Left renal pelvis (tissue), 4 donors: ENCODE data around the gene PROSER3. TPM values are rescaled to one million over a fixed set of nuclear protein-coding genes. Genes with fewer than 3 reads are reported as not detected.
"Not testable (repeated sequence)": the region's sequence is repeated elsewhere in the genome, so short reads cannot be mapped to it uniquely, and the experiment has no call there.

ENCODE experiments used
- DNase-seq, 4 donors: peaks; one replicate each; pipeline ENCODE4 v3.0.0-alpha.2; 2013; ENCODE audit warnings: low read depth in 4 of 4, low spot score in 3 of 4
- polyA plus RNA-seq, 4 donors: library from polyadenylated mRNA; unstranded; fragments of 120-200 nt; gene quantifications; one replicate each; pipeline ENCODE4 v1.2.1, GENCODE V29; 2013; ENCODE audit not compliant: insufficient read length in 4 of 4

The PROSER3 gene
- polyA plus RNA-seq, 4 donors, result 12.8 to 24.3 (median 17.3) TPM

DNA sequence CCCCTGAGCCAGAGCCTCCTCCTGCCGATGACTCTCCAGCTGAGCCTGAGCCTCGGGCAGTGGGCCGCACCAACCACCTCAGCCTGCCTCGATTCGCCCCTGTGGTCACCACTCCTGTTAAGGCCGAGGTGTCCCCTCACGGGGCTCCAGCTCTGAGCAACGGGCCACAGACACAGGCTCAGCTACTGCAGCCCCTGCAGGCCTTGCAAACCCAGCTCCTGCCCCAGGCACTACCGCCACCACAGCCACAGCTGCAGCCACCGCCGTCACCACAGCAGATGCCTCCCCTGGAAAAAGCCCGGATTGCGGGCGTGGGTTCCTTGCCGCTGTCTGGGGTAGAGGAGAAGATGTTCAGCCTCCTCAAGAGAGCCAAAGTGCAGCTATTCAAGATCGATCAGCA is 36.6 kb upstream of the PROSER3 start:
- no peak for DNase-seq

DNA sequence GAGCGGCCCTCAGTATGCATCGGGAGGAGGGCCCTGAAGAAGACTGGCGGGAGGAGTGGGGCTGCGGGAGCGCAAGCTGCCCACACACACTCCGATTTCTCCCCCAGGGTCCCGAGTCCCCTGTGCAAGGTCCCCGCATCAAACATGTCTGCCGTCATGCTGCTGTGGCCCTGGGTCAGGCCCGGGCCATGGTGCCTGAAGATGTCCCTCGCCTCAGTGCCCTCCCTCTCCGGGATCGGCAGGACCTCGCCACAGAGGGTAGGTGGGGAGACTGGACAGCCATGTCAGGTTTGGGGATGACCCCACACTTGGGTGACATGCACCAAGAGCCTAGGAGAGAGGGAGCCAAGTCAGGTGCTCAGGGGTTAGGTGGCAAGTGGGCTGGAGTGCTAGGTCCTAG is 35.5 kb upstream of the PROSER3 start:
- no peak for DNase-seq

DNA sequence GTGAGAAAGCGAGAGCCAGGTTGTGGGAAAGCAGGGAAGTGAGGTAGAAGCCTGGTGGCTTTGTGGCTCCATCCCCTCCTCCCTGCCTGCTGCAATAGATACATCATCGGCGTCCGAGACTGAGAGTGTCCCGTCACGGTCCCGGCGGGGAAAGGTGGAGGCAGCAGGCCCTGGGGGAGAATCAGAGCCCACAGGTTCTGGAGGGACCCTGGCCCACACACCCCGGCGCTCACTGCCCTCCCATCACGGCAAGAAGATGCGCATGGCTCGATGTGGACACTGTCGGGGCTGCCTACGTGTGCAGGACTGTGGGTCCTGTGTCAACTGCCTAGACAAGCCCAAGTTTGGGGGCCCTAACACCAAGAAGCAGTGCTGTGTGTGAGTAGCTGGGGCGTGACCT is 35.1 kb upstream of the PROSER3 start:
- DNase-seq, result no peak

DNA sequence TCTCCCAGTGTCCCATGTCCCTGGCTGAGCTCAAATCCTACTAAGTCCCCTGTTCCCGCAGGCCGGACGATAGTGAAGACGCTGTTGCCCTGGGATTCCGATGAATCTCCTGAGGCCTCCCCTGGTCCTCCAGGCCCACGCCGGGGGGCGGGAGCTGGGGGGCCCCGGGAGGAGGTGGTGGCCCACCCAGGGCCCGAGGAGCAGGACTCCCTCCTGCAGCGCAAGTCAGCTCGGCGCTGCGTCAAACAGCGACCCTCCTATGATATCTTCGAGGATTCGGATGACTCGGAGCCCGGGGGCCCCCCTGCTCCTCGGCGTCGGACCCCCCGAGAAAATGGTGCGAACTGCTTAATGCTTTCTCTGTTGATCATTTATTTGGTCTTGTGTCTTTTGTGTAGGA is 34.3 kb upstream of the PROSER3 start:
- DNase-seq, result no peak

DNA sequence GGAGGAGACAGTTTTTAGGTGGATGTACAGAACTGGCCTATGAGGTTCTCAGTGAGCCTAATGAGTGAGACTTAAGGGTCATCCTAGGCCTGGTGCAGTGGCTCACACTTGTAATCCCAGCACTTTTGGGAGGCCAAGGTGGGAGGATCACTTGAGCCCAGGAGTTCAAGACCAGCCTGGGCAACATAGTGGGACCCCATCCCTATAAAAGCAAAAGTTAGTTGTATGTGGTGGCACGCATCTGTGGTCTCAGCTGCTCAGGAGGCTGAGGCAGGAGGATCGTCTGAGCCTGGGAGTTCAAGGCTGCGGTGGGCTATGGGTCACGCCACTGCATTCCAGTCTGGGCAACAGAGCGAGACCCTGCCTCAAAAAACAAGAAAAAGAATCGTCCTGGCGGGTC is 33.8 kb upstream of the PROSER3 start:
- not testable (repeated sequence) for DNase-seq

DNA sequence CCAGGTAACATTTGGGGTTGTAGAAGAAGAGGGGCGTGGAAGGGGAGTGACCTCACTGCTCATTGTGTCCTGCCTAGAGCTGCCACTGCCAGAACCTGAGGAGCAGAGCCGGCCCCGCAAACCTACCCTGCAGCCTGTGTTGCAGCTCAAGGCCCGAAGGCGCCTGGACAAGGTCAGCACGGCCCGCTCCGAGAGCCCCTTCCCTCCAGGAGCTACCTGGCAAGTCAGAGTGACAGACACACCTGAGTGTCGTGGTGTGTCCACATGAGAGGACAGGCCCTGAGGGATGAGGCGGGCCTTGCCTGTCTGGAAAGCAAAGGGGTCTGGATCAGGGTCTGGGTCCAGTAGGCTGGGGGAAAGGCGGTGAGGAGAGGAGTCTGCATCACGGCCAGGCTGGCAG is 33.4 kb upstream of the PROSER3 start:
- no peak for DNase-seq

DNA sequence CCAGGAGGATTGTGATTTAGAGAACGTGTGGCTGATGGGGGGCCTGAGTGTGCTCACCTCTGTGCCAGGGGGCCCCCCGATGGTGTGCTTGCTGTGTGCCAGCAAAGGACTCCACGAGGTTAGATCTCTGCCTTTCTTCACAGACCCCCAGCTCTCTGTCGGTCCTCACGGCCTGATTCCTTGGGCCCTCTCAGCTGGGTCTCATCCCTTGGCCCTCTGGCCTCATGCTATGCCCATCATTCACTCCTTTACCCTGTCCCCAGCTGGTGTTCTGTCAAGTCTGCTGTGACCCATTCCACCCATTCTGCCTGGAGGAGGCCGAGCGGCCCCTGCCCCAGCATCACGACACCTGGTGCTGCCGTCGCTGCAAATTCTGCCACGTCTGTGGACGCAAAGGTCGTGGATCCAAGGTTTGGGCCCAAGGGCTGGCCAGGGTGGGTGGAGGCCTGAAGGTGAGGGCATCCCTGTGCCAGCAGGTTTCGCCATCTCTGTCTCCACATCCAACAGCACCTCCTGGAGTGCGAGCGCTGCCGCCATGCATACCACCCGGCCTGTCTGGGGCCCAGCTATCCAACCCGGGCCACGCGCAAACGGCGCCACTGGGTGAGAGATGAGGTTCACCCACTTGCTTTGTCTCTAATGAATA is 32.6 kb upstream of the PROSER3 start:
- DNase-seq, result no peak

DNA sequence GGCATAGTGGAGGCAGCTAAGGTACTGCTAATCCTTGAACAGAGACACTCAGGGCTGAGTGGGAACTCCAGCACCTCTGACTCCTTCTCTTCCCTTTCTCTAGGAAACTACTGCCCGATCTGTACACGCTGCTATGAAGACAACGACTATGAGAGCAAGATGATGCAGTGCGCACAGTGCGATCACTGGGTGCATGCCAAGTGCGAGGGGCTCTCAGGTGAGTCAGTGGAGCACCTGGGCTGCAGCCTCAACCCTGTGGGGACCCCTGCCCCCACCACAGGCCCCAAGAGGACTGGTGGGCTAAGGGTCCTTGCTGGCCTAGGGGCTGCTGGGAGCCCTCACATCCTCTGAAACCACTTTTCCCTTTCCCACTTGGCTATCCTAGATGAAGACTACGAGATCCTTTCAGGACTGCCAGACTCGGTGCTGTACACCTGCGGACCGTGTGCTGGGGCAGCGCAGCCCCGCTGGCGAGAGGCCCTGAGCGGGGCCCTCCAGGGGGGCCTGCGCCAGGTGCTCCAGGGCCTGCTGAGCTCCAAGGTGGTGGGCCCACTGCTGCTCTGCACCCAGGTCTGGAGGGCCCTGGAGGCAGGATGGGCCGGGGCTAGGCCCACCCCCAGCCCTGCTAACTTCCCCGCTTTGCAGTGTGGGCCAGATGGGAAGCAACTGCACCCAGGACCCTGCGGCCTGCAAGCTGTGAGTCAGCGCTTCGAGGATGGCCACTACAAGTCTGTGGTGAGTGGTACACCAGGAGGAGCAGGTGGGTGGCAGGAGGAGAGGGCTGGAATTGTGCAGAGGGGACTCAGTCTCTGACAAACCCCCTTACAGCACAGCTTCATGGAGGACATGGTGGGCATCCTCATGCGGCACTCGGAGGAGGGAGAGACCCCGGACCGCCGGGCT is 30.7 kb upstream of the PROSER3 start:
- no peak for DNase-seq

DNA sequence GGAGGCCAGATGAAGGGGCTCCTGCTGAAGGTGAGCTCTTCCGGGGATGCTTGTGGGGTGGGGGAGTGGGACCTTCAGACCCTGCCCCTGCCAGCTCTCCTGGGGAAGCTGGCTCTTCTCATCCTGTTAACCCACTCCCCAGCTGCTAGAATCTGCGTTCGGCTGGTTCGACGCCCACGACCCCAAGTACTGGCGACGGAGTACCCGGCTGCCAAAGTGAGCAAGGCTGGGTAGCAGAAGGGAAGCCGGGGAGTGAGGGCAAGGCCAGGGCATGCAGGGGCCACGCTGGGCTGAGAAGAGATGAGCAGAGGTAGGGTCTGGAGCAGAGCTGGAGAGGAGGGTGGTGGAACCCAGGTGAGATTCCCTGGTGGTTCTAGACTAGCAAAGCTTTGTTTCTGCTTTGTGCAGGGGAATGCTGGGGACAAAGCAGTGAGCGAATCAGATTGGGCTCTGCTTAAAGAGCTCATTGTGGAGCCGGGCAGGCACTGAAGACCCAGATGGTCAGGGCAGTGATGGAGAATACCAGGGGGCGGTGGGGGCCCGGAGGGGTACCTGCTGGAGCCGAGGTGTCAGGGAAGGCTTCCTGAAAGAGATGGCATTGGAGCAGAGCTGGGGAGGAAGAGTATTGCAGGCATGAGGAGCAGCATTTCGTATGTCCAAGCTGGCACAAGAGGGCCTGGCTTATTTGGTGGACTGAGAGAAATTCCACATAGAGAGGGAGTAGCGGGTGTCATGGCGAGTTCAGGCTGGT is 29.8 kb upstream of the PROSER3 start:
- no peak for DNase-seq

DNA sequence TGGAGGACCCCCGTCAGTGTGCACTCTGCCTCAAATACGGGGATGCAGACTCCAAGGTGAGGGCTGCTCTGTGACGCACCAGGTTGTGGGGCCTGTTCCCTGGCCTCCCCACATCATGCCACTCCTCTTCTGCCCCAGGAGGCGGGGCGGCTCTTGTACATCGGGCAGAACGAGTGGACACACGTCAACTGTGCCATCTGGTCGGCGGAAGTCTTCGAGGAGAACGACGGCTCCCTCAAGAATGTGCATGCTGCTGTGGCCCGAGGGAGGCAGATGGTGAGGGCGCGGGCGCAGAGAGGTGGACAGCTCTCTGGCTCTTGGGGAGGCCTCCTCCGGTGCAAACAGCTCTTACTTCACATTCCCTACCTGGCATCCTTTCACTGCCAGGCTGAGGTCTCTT is 29.0 kb upstream of the PROSER3 start:
- DNase-seq, result no peak

DNA sequence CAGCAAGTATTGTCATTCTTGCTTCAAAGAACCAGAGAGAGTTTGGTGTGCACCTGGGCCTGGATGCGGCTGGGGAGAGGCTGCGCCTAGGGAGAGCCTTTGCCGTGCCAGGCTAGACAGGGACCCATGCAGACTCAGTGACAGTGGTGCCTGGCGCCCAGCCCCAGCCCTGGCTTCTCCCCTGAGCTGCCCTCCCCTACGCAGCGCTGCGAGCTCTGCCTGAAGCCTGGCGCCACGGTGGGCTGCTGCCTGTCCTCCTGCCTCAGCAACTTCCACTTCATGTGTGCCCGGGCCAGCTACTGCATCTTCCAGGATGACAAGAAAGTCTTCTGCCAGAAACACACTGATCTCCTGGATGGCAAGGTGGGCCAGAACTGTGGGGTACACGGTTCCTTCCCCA is 28.2 kb upstream of the PROSER3 start:
- DNase-seq, result no peak

DNA sequence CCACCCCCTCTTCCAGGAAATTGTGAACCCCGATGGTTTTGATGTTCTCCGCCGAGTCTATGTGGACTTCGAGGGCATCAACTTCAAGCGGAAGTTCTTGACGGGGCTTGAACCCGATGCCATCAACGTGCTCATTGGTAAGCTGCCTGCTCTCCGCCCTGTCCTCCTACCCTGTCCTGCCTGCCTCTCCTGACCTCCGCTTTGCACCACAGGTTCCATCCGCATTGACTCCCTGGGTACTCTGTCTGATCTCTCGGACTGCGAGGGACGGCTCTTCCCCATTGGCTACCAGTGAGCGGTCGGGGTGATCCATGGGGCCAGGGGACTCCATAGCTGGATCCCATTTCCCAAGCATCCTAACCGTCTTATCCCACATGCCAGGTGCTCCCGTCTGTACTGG is 27.6 kb upstream of the PROSER3 start:
- DNase-seq, result no peak

DNA sequence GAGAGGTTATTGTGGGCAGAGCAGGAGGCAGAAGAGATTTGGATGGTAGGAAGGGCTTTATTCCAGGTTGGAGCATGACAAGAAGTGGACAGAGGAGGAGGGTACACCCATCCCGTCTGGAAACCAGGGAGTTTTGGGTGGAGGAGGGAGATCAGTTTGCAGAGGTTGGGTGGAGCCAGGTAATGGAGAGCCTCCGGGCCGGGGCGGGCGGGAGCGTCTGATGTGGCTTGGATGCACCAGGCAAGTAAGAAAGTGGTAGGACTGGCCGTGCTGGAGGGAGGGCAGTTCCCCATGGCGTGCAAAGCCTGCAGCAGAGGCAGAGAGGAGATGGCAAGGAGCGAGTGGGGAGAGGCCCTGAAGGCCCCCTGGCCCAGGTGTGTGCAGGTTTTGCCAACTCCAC is 26.6 kb upstream of the PROSER3 start:
- DNase-seq, result no peak

DNA sequence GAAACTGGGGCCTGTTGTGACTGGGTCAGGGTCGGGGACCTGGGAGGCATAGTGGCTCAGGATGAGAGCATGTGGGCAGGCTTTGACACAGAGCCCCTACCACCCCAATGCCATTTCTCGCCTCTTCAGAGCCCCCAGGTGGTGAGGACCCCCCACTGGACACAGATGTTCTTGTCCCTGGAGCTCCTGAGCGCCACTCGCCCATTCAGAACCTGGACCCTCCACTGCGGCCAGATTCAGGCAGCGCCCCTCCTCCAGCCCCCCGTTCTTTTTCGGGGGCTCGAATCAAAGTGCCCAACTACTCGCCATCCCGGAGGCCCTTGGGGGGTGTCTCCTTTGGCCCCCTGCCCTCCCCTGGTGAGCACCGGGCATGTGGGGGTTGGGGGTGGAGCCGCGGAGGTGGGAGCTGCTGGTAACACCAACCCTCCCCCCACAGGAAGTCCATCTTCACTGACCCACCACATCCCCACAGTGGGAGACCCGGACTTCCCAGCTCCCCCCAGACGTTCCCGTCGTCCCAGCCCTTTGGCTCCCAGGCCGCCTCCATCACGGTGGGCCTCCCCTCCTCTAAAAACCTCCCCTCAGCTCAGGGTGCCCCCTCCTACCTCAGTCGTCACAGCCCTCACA is 26.1 kb upstream of the PROSER3 start:
- DNase-seq, result no peak

DNA sequence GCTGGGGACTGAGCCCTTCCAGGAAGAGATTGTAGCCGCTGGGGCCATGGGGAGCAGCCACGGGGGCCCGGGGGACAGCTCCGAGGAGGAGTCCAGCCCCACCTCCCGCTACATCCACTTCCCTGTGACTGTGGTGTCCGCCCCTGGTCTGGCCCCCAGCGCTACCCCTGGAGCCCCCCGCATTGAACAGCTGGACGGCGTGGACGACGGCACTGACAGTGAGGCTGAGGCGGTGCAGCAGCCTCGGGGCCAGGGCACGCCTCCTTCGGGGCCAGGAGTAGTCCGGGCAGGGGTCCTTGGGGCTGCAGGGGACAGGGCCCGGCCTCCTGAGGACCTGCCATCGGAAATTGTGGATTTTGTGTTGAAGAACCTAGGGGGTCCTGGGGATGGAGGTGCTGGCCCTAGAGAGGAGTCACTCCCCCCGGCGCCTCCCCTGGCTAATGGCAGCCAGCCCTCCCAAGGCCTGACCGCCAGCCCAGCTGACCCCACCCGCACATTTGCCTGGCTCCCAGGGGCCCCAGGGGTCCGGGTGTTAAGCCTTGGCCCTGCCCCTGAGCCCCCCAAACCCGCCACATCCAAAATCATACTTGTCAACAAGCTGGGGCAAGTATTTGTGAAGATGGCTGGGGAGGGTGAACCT is 25.3 kb upstream of the PROSER3 start:
- DNase-seq, result no peak

DNA sequence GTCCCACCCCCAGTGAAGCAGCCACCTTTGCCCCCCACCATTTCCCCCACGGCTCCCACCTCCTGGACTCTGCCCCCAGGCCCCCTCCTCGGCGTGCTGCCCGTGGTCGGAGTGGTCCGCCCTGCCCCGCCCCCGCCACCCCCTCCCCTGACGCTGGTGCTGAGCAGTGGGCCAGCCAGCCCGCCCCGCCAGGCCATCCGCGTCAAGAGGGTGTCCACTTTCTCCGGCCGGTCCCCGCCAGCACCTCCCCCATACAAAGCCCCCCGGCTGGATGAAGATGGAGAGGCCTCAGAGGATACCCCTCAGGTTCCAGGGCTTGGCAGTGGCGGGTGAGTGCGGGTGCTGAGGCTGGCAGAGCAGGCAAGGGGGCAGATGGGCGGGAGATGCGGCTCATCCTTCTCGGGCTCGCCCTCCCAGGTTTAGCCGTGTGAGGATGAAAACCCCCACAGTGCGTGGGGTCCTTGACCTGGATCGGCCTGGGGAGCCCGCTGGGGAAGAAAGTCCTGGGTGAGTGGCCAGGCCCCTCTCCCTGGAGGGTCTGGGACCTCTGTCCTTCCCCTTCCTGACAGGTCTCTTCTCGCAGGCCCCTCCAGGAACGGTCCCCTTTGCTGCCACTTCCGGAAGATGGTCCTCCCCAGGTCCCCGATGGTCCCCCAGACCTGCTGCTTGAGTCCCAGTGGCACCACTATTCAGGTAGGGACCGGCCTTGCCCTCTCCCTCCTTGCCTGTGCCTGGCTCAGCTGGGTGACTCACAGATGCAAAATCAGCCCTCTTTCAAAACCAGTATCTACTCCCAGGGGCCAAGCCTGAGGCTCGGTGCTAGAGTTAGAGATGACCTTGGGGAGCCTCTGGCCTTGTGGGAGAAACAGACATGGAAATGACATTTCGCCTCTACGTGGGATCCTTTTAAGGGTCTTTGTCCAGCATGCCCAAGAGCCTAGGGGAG is 24.5 kb upstream of the PROSER3 start:
- DNase-seq, result no peak

DNA sequence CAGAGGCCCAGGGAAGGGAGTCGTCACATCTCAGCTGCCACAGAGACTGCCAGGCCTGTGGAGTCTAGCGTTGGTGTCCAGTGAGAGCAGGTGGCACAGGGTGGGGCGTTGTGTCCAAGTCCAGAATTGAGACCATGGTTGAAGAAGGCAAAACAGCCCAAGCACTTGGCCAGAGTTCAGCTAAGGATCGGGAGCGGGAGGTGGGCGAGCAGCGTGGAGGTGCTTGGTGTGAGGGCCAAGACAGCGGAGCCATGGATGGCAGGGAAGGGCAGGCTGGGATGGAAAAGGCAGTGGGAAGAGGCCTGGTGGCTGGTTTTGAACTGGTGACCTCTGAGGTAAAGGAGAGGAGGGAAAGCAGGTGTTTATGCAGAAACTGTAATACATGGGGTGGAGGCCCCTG is 23.7 kb upstream of the PROSER3 start:
- DNase-seq, result no peak

DNA sequence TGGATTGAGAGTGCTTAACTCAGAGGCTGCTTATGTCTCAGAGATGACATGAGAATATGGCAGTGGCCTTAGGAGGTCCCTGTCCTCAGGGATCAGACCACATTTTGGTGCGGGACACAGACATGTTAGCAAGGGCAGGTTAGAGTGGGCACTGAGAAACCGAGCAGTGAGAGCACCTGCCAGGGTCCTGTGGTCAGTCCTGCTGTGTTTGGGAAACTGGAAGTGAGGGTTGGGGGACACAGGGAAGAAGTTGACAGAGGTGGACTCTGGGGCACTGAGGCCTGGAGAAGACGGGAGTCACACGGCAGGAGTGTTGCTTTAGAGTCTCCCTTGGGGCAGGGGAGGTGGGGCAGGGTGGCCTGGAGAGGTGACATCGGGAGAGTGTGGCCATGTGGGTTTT is 23.1 kb upstream of the PROSER3 start:
- no peak for DNase-seq
